NCI-H526 (cell line): ENCODE results near the gene GGTLC2.
"Not testable (repeated sequence)": the region's sequence is repeated elsewhere in the genome, so short reads cannot be mapped to it uniquely, and the experiment has no call there.

ENCODE experiments used
- DNase-seq, 2 experiments: peaks; one replicate each; lab custom pipeline; 2025; lab: John Stamatoyannopoulos, UW

Gene GGTLC2

DNA sequence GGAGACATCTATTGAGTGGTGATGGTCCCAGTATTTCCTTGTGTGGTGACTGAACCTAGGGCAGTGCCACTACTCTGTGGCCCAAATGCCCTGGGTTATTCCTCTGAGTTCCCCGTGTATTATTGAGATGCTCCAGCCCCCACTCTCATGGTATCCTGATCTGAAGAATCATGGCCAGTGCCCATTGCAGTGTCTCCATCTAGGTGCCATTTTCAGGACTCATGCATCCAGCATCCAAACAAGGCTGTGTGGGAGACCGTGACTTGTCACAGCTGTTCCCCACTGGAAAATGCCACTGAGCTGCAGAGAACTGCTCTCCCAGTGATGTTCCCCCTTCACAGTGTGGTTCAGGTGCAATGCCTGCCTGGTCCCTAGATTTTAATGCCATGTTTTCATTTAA, 24.7 kb downstream of the GGTLC2 start:
- DNase-seq: no peak

GRCh38 chr22:22670076-22670795, 25.8 kb downstream of the GGTLC2 start:
- DNase-seq: no peak

DNA sequence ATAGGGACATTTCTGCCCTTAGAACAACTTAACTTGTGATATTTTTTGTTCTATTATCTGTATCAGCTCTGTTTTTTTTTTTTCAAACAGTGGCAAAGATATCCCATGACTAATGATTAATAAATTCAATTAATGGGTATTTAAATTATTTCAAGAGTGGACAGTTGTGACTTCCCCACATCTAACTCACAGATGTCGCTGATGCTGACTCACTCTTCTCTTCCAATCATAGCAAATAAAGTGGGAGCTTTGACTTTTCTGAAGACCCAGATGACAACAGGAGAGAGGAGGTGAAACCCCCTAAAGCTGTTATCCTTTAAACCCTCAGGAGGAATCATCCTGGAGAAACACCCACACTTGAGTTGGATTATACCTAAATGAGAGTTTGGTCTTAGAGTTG, 27.1 kb downstream of the GGTLC2 start:
- DNase-seq: no peak

GRCh38 chr22:22673099-22673498, 28.7 kb downstream of the GGTLC2 start:
- no peak for DNase-seq

- DNase-seq: no peak
Observed at GRCh38 chr22:22673628-22674027, 29.2 kb downstream of the GGTLC2 start.

DNA sequence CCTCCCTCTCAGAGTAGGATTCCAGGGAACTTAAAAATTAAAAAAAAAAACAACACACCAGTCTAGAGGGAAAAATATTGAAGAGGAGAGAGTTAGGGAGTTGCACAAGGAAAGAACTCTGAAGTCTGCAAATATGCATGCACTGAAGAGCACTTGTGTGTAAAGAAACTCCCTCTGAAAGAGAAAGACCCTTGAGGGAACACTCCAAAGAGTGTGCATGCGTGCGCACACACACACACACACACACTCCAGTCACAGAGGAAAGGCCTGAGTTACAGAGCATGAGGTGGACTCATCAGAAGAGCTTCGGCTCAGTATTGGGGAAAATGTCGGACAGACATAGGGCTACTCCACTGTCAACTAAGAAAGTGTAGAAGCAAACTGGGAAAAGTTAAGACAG, 30.1 kb downstream of the GGTLC2 start:
- no peak for DNase-seq

GRCh38 chr22:22678970-22679369, 34.6 kb downstream of the GGTLC2 start:
- no peak for DNase-seq

DNA sequence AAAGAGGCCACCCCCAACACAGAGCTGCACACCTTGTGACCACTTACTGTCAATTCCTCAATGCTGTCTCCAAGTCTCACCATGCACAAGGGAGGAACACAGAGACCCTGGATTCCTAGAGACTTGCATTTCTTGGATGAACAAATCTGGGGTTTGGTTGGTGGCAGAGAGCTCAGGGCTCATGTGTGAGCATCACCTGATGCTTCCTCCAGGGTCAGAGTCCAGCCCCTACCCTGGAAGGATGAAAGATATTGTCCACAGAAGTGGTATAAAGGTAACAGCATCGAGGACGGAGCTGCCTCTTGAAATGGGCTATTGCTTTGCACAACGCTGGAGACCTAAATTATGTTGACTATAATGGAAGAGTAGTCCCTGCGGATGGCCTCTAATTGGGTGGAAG, 36.0 kb downstream of the GGTLC2 start:
- no peak for DNase-seq

GRCh38 chr22:22681221-22681739, 36.9 kb downstream of the GGTLC2 start:
- DNase-seq: no peak

DNA sequence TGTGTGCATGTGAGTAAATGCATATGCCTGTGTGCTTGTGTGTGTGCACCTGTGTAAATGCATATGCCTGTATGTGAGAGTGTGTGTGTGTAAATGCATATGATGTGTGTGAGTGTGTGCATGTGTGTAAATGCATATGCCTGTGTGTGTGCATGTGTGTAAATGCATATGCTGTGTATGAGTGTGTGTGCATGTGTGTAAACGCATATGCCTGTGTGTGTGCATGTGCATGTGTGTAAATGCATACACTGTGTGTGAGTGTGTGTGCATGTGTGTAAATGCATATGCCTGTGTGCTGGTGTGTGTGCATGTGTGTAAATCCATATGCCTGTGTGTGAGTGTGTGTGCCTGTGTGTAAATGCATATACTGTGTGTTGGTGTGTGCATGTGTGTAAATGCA, 37.8 kb downstream of the GGTLC2 start:
- DNase-seq: no peak

- DNase-seq: no peak
Observed at GRCh38 chr22:22682807-22683667, 38.6 kb downstream of the GGTLC2 start.

GRCh38 chr22:22683668-22684361, 39.4 kb downstream of the GGTLC2 start:
- no peak for DNase-seq

DNA sequence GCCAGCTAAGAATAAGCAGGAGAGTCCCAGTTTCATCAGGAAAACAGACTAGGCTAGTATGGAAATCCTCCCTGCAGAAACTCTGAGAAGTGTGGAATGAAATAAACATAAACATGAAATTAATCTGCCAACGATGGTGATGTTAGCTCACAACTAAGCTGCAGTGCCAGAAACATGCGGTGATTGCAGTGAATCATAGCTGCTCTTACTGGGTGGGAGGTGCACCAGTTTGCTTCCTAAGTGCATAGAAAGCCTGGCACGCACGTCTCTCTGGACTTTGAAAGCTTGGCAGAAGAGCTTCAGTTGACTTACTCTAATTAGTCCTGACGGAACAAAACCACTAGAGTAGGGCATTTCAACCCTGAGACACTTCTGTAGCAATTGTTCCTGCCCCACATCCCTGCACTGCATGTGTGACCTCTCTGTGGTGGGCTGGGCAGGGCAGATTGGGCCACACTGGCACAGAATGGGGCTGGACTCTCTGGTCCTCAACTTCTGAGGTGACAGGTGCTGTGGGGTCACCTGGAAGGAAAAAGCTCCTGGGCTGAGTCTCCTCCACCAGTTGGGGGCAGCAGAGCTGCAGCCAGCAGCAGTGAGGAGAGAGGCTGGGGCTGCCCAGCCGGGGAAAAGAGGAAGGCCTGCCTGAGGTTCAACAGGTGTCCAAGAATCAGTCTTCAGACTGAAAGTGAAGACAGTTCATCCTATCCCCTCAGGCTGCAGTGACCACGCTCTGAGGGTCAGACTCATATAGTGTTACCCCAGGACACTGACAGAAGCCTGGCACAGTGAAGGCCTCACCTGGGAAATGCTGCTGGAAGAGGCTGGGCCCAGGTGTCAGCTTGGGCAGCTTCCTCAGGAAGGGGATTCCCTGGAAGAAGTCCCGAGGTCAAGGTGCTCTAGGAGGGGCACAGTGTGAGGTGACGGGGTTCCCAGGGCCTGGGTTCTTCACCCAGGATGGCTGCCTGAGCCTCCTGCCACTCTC, 40.5 kb downstream of the GGTLC2 start:
- peak; percentile 17 to 50 for DNase-seq

DNA sequence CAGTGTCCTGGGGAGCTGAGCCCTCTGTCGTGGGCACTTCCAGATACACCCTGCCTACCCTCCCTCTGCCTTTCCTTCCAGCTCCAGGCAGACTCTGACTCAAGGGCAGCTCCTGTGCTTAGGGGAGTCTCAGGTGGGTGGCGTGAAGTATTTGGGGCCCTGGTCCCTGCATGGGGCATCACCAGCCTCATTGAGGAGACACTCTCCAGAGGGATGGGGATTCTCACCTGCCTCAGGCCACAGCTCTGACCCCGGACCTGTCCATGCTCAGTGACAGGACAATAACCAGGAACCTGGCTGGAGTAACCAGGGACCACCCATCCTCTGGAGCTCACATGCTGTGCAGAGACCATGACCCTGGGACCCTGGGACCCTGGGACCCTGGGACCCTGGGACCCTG, 41.2 kb downstream of the GGTLC2 start:
- no peak for DNase-seq

- DNase-seq: not testable (repeated sequence)
Observed at GRCh38 chr22:22686202-22687115, 42.0 kb downstream of the GGTLC2 start.

DNA sequence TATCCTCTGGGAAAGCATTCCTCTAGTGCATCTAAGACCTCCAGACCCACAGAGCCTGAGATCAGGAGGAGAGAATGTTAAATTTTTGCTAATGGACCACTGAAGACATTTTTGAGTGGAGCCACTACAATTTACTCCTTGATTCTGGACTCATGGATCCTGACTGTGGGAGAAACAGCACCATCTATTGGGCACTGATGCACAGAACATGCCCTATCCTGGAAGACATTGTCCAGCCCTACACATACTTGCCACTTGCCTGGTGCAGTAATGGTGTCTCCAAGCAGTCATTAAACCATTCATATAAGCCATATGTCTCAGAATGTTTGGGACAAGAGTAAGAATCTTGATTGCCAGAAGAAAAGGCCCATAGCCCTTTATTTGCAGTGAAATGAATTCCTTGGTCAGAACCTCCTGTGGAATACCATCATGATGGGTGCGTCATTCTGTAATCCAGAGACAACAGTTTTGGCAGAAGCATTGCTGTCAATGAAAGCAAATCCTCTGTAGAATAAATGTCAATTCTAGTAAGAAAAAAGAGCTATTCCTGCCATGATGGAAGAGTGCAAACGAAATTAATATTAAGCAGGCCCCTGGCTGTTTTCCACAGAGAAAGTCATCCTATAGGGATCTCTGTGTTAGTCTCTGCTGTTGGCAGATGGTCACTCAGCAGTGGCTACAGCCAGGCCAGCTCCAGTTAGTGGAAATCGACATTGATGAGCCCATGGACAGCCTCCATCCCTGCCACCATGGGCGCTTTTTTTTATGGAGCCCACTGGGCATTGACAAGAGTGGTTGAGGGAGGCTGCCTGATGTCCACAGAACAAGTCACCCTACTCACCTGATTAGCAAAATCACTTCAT, 43.5 kb downstream of the GGTLC2 start:
- peak in 1 of 2 experiments; percentile 51 for DNase-seq

- no peak for DNase-seq
Observed at GRCh38 chr22:22689621-22690345, 45.4 kb downstream of the GGTLC2 start.

GRCh38 chr22:22691055-22691454, 46.6 kb downstream of the GGTLC2 start:
- no peak for DNase-seq
